Esophagus squamous epithelium (tissue), 5 donors: ENCODE data around the gene BICC1. TPM values are rescaled to one million over a fixed set of nuclear protein-coding genes. Genes with fewer than 3 reads are reported as not detected.

ENCODE experiments used
- DNase-seq: peaks from one replicate; lab custom pipeline; 2025; lab: John Stamatoyannopoulos, UW
- H3K27ac ChIP-seq, 4 donors: fragments of 200-600 bp; sonication (generic); one replicate each; pipeline ENCODE4 v1.5.1; 2016 to 2019; ENCODE audit warnings: mild to moderate bottlenecking in 1 of 4
- H3K27me3 ChIP-seq, 4 donors: fragments of 200-600 bp; sonication (generic); 1 replicate in 3 of 4; 2 replicates in 1 of 4; pipeline versions ENCODE4 v1.5.1 to v1.6.0; 2017 to 2021; ENCODE audit warnings: antibody characterized with exemption in 1 of 4
- H3K36me3 ChIP-seq, 3 donors: fragments of 200-600 bp; sonication (generic); one replicate each; pipeline ENCODE4 v1.5.1; 2016 to 2019
- H3K4me1 ChIP-seq, 3 donors: fragments of 200-600 bp; sonication (generic); one replicate each; pipeline ENCODE4 v1.5.1; 2017 to 2019
- H3K4me3 ChIP-seq, 4 donors: fragments of 200-600 bp; sonication (generic); 1 replicate in 3 of 4; 2 replicates in 1 of 4; pipeline ENCODE4 v1.5.1; 2016 to 2019; ENCODE audit warnings: mild to moderate bottlenecking in 2 of 4, moderate library complexity in 1 of 4
- H3K9me3 ChIP-seq, 3 donors: fragments of 200-600 bp; sonication (generic); one replicate each; pipeline ENCODE4 v1.5.1; 2016 to 2019
- CTCF ChIP-seq, 6 experiments: fragments of 450-650 bp in 4 of 6; fragments of 200-600 bp in 2 of 6; sonication (generic) in 2 of 6; IDR thresholded peaks; one replicate each; pipeline ENCODE4 v1.5.1; 2016 to 2019; ENCODE audit warnings: antibody characterized with exemption in 6 of 6, mild to moderate bottlenecking in 4 of 6, moderate library complexity in 4 of 6
- POLR2A ChIP-seq, 4 donors: fragments of 450-650 bp; IDR thresholded peaks; one replicate each; pipeline ENCODE4 v1.6.1; 2017; ENCODE audit warnings: antibody characterized with exemption in 4 of 4, mild to moderate bottlenecking in 4 of 4, moderate library complexity in 3 of 4
- WGBS, 2 donors: methylation state at CpG; one replicate each; pipeline ENCODE4 v1.1.5; 2018; 5-methylcytosine and 5-hydroxymethylcytosine counted together
- intact Hi-C: fragments of 100-400 bp; cut with DNase I; formaldehyde crosslinking; loops from one replicate; pipeline ENCODE4 v1.15.0; 2022
- total RNA-seq, 4 donors: library from RNA; depleted of rRNA; stranded (reverse); fragments of >200 nt; gene quantifications; one replicate each; pipeline ENCODE4 v1.1.0, GENCODE V29; 2016
- donor health status: DM: yes; HTN: yes; CAD: no.

The BICC1 gene
- total RNA-seq, 4 donors from 2014 or later = 0.11 to 8.2 (median 2.0) TPM

DNA sequence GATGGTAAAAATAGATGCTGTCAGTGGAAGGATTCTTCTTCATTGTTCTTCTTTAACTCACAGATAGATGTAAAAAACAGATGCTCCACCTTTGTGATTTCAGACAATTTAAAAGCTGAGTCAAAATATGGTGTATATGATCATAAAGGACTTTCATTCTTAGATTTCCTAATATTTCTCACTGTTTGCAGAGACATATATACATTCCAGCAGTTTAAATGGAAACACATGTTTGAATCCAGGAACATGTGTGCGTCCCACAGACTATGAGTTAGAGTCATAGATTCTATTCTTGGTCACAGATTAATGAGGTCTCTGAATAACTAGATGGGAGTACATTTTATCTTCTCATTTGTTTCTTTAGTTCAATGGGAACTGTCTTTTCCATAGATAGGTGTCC, 109.6 kb downstream of the BICC1 start:
- no peak overlapping the region for H3K4me3 ChIP-seq
- H3K36me3 ChIP-seq = no peaks in the 10 kb centered on the region
- 60 to 72% methylated on average over 1 of the region's 1 CpG for whole genome bisulfite sequencing, 2 donors
- H3K4me1 ChIP-seq = no peaks in the 10 kb centered on the region
- intact Hi-C loops = no loop called here
- H3K9me3 ChIP-seq = no peaks in the 10 kb centered on the region
- no peaks in the 10 kb centered on the region for H3K27me3 ChIP-seq
- DNase-seq = no peak
- H3K27ac ChIP-seq = no peak overlapping the region
- TF ChIP-seq POLR2A (IDR thresholded peaks at IDR 0.05) (no peak), CTCF (IDR thresholded peaks at IDR 0.05) (no peak)

DNA sequence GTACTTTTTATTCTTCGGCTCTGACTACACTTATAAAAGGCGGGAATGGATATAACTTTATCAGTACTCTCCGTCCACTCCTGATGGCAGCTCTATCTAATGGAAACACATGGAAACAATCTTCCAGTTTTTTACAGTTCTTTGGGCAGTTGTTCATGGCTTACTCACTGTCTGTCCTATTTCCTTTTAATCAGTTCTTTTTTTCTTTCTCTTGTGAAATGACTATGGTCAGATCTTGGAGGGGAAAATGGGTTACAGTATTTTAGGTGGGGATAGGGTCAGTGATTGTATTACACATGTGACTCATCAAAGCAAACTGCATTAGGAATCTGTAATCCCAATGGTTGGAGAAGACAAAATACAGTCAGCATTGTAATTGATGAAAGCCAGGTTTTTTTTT, 112.4 kb downstream of the BICC1 start:
- WGBS, 2 donors = 65 to 72% methylated on average over 3 of the region's 3 CpGs
- Histone ChIP-seq H3K4me3 (no peak overlapping the region), H3K4me1 (no peaks in the 10 kb centered on the region), H3K27me3 (no peaks in the 10 kb centered on the region), H3K9me3 (no peaks in the 10 kb centered on the region), H3K27ac (no peak overlapping the region), H3K36me3 (no peaks in the 10 kb centered on the region)
- TF ChIP-seq CTCF (IDR thresholded peaks at IDR 0.05) = no peak
- no peak for TF ChIP-seq POLR2A (IDR thresholded peaks at IDR 0.05)
- DNase-seq = no peak
- intact Hi-C loops = no loop called here

GRCh38 chr10:58627392-58627791, 114.7 kb downstream of the BICC1 start:
- H3K4me1 ChIP-seq = no peaks in the 10 kb centered on the region
- no peaks in the 10 kb centered on the region for H3K27me3 ChIP-seq
- no peak overlapping the region for H3K27ac ChIP-seq
- no peak for DNase-seq
- WGBS, 2 donors = 74 to 82% methylated on average over 6 of the region's 6 CpGs
- no peaks in the 10 kb centered on the region for H3K36me3 ChIP-seq
- H3K4me3 ChIP-seq = no peak overlapping the region
- TF ChIP-seq POLR2A (IDR thresholded peaks at IDR 0.05) = no peak
- TF ChIP-seq CTCF (IDR thresholded peaks at IDR 0.05) = no peak
- H3K9me3 ChIP-seq = no peaks in the 10 kb centered on the region
- intact Hi-C loops = no loop called here

DNA sequence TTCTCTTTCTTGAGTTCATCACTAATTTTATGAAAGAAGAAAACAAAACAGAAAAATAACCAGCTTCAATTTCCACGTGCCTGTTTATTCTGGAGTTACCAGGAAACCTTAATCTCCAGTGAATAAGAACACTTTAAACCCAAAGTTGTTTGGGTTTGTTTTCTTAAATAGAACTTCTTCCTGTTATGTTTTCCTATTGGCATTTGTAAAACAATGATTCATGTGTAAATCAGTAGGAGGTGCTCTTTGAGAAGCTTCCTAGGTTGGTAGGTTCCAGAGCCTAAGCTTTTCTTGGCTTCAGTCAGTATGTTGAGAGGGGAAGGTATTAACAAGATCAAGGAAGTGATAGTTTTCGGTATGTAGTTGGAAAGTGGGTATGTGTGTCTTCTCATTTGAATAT, 119.0 kb downstream of the BICC1 start:
- DNase-seq = no peak
- Histone ChIP-seq H3K9me3 (no peaks in the 10 kb centered on the region), H3K27ac (no peak overlapping the region), H3K27me3 (no peaks in the 10 kb centered on the region), H3K4me3 (no peak overlapping the region), H3K36me3 (no peaks in the 10 kb centered on the region), H3K4me1 (no peaks in the 10 kb centered on the region)
- TF ChIP-seq CTCF (IDR thresholded peaks at IDR 0.05) (no peak), POLR2A (IDR thresholded peaks at IDR 0.05) (no peak)
- WGBS, 2 donors = 51 to 63% methylated on average over 2 of the region's 2 CpGs
- intact Hi-C loops = no loop called here

- H3K4me3 ChIP-seq = no peak overlapping the region
- no peaks in the 10 kb centered on the region for H3K27me3 ChIP-seq
- no peak for DNase-seq
- no peaks in the 10 kb centered on the region for H3K36me3 ChIP-seq
- H3K9me3 ChIP-seq = no peaks in the 10 kb centered on the region
- no peaks in the 10 kb centered on the region for H3K4me1 ChIP-seq
- H3K27ac ChIP-seq = no peak overlapping the region
- TF ChIP-seq POLR2A (IDR thresholded peaks at IDR 0.05) (no peak), CTCF (IDR thresholded peaks at IDR 0.05) (no peak)
- intact Hi-C loops = no loop called here
- WGBS, 2 donors = 67 to 70% methylated on average over 4 of the region's 4 CpGs
Observed at GRCh38 chr10:58632216-58632615, 119.5 kb downstream of the BICC1 start.
